OCI-LY7 (cell line): ENCODE data around the gene MRO.

Source experiments
- EZH2phosphoT487 ChIP-seq: fragments of 200-600 bp; sonication (generic); IDR thresholded peaks from 2 replicates; pipeline ENCODE4 v1.6.1; 2018; ENCODE audit warnings: low read depth, borderline replicate concordance, mild to moderate bottlenecking, mixed run types, antibody characterized with exemption, low read length, moderate library complexity, mixed read lengths
- TF ChIP-seq, protein P1 (sequence below): fragments of 200-600 bp; sonication (generic); conservative IDR thresholded peaks from 2 replicates; pipeline ENCODE4 v1.5.1; 2014; ENCODE audit warnings: mild to moderate bottlenecking, antibody characterized with exemption, low read length, moderate library complexity, mixed read lengths

DNA sequence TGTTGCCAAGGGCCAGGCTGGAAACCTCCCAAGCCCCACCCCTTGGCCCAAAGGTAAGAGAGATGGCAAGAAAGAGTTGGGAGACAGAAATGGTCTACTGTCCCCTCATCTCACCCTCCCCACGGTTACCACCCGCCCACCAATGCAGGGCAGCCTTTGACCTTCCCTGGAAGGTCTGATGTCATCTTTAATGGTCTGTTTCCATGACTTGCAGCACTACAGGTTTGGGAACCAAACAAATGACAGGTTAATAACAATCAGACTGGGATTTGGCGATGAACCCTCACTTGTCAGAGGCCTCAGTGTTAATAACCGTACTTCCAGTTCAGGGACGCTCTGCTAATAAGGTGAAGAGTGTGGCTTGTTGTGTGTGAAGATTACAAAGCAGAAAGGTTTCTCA is 70.4 kb downstream of the MRO start:
- TF ChIP-seq, protein P1, sequence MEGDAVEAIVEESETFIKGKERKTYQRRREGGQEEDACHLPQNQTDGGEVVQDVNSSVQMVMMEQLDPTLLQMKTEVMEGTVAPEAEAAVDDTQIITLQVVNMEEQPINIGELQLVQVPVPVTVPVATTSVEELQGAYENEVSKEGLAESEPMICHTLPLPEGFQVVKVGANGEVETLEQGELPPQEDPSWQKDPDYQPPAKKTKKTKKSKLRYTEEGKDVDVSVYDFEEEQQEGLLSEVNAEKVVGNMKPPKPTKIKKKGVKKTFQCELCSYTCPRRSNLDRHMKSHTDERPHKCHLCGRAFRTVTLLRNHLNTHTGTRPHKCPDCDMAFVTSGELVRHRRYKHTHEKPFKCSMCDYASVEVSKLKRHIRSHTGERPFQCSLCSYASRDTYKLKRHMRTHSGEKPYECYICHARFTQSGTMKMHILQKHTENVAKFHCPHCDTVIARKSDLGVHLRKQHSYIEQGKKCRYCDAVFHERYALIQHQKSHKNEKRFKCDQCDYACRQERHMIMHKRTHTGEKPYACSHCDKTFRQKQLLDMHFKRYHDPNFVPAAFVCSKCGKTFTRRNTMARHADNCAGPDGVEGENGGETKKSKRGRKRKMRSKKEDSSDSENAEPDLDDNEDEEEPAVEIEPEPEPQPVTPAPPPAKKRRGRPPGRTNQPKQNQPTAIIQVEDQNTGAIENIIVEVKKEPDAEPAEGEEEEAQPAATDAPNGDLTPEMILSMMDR = no peak
- no peak for TF ChIP-seq EZH2phosphoT487
